HG03045 (cell line): ENCODE data around the gene ECPAS.
"Not testable (repeated sequence)": the region's sequence is repeated elsewhere in the genome, so short reads cannot be mapped to it uniquely, and the experiment has no call there.

Experiments
- ATAC-seq: cut with Tn5 transposase; IDR thresholded peaks from one replicate; pipeline ENCODE4 v1.9.1; 2021; ENCODE audit warnings: mild to moderate bottlenecking, moderate library complexity; ENCODE audit not compliant: unreplicated experiment

Gene ECPAS

GRCh38 chr9:111356481-111357244 lies 127.5 kb downstream of the ECPAS start:
- no peak for ATAC-seq

- ATAC-seq, result no peak
Measured at GRCh38 chr9:111352545-111352944, 131.6 kb downstream of the ECPAS start.

- no peak for ATAC-seq
Measured at GRCh38 chr9:111350556-111350955, 133.6 kb downstream of the ECPAS start.

- ATAC-seq, result no peak
Measured at GRCh38 chr9:111349766-111350165, 134.4 kb downstream of the ECPAS start.

GRCh38 chr9:111348821-111349271 lies 135.3 kb downstream of the ECPAS start:
- no peak for ATAC-seq

- ATAC-seq, result not testable (repeated sequence)
Measured at GRCh38 chr9:111334318-111334863, 149.8 kb downstream of the ECPAS start.

GRCh38 chr9:111330124-111330523 lies 154.1 kb downstream of the ECPAS start, which contains the start of gene OR2K2:
OR2K2 (minus strand) TSS chr9:111330224; CDS start chr9:111328433, 1,791 bp downstream.
- ATAC-seq, result no peak

- no peak for ATAC-seq
Measured at GRCh38 chr9:111320631-111321030, 163.6 kb downstream of the ECPAS start.

- no peak for ATAC-seq
Measured at GRCh38 chr9:111316796-111317195, 167.4 kb downstream of the ECPAS start.
